ENCODE data around the gene NLRP4.
"Not testable (repeated sequence)": the region's sequence is repeated elsewhere in the genome, so short reads cannot be mapped to it uniquely, and the experiment has no call there.

Gene NLRP4

GRCh38 chr19:55912916-55913315 lies 76.6 kb downstream of the NLRP4 start:
- no peak for TF ChIP-seq CTCF (conservative IDR thresholded peaks at IDR 0.05)
- no peak overlapping the region for H3K27ac ChIP-seq

- H3K27ac ChIP-seq = no peak overlapping the region
These were observed 77.4 kb downstream of the NLRP4 start for GRCh38 chr19:55913643-55914268.

GRCh38 chr19:55923556-55923955 lies 87.2 kb downstream of the NLRP4 start:
- H3K27ac ChIP-seq = no peak overlapping the region
- no peak for TF ChIP-seq CTCF (conservative IDR thresholded peaks at IDR 0.05)

More at GRCh38 chr19:55913643-55914268, 77.4 kb downstream of the NLRP4 start:
- peak; percentile 71 for TF ChIP-seq CTCF (conservative IDR thresholded peaks at IDR 0.05)

DNA sequence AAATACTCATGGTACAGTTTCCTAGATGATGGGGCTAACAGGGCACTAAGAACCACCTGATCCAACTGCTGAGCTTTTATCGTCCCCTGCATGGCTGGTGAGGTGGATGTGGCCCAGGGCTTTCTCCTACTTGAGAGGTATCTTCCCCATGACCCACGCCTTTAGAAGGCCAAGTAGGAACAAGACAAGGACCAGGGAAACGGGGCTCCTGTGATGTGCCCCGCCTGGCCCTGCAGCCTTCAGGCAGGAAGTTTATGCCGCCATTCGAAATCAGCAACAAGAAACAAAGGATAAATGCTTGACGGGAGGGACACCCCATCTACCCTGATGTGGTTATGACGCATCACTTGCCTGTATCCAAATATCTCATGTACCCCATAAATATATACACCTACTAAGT lies 91.7 kb downstream of the NLRP4 start:
- TF ChIP-seq CTCF (conservative IDR thresholded peaks at IDR 0.05) = no peak
- no peak overlapping the region for H3K27ac ChIP-seq

GRCh38 chr19:55929258-55929657 lies 92.9 kb downstream of the NLRP4 start:
- H3K27ac ChIP-seq = not testable (repeated sequence)

DNA sequence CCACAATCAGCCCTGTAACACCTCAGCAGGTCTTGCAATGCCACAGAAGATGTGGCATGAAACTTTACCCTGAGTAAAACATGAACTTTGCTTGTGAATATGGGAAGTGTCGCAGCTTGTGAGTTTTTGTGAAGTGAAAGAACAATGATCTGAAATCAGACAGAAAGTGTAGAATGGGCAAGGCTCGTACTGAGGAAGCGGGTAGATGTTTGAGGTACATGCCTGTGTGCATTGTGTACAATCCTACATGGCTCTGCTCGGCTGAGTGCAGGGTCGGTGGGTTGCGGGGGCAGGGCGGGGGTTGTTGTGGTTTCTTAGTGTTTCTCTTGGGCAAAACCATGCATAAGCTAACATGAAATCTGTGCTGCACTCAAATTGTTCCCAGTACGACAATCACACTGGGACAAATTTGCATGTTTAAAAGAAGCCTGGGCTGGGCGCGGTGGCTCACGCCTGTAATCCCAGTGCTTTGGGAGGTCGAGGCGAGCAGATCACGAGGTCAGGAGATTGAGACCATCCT lies 94.7 kb downstream of the NLRP4 start:
- no peak for TF ChIP-seq CTCF (conservative IDR thresholded peaks at IDR 0.05)
- no peak overlapping the region for H3K27ac ChIP-seq

Data from VCaP (cell line).